ENCODE data around the gene CXCR4.

DNA sequence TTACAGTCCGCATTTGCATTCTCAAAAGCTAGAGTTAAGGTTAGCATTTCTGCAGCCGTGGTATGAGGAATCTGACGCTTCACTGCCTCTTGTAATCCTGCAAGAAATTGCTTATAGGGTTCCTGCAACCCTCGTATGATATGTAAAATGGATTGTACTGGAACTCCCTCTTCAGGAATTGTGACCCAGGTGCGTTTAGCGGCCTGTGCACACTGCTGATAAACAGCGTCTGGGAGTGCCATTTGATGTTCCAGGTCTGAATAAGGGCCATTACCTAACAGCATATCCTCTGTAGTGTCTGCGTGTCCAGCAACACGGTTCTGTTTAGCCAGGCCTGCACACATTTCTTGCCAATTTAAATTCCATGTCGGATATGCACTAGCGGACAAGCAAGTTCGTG is 42.5 kb downstream of the CXCR4 start:
- TF ChIP-seq, protein P1, sequence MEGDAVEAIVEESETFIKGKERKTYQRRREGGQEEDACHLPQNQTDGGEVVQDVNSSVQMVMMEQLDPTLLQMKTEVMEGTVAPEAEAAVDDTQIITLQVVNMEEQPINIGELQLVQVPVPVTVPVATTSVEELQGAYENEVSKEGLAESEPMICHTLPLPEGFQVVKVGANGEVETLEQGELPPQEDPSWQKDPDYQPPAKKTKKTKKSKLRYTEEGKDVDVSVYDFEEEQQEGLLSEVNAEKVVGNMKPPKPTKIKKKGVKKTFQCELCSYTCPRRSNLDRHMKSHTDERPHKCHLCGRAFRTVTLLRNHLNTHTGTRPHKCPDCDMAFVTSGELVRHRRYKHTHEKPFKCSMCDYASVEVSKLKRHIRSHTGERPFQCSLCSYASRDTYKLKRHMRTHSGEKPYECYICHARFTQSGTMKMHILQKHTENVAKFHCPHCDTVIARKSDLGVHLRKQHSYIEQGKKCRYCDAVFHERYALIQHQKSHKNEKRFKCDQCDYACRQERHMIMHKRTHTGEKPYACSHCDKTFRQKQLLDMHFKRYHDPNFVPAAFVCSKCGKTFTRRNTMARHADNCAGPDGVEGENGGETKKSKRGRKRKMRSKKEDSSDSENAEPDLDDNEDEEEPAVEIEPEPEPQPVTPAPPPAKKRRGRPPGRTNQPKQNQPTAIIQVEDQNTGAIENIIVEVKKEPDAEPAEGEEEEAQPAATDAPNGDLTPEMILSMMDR (IDR thresholded peaks at IDR 0.05; ENCODE audit: borderline replicate concordance, extremely low read depth, low read length, poor library complexity, severe bottlenecking): peak; percentile 9
- no peak for TF ChIP-seq EZH2 (IDR thresholded peaks at IDR 0.05; ENCODE audit: borderline replicate concordance, low read depth, low read length, severe bottlenecking)

Data from DND-41 (cell line).